OCI-LY1 (cell line): ENCODE measurements around the gene ROR2.

Experiments
- EZH2 ChIP-seq: fragments of 200-600 bp; sonication (generic), shearing (Covaris generic); IDR thresholded peaks from 2 replicates; pipeline ENCODE4 v1.8.0; 2017; ENCODE audit warnings: borderline replicate concordance, mixed run types, mild to moderate bottlenecking, antibody characterized with exemption, low read length, moderate library complexity, mixed read lengths
- TF ChIP-seq, protein P1 (sequence below): fragments of 200-600 bp; sonication (generic), shearing (Covaris generic); IDR thresholded peaks from 2 replicates; pipeline ENCODE4 v1.5.1; 2017; ENCODE audit warnings: mild to moderate bottlenecking, antibody characterized with exemption, low read length, moderate library complexity, mixed read lengths

GRCh38 chr9:91790917-91791316 is 159.1 kb downstream of the ROR2 start:
- TF ChIP-seq, protein P1, sequence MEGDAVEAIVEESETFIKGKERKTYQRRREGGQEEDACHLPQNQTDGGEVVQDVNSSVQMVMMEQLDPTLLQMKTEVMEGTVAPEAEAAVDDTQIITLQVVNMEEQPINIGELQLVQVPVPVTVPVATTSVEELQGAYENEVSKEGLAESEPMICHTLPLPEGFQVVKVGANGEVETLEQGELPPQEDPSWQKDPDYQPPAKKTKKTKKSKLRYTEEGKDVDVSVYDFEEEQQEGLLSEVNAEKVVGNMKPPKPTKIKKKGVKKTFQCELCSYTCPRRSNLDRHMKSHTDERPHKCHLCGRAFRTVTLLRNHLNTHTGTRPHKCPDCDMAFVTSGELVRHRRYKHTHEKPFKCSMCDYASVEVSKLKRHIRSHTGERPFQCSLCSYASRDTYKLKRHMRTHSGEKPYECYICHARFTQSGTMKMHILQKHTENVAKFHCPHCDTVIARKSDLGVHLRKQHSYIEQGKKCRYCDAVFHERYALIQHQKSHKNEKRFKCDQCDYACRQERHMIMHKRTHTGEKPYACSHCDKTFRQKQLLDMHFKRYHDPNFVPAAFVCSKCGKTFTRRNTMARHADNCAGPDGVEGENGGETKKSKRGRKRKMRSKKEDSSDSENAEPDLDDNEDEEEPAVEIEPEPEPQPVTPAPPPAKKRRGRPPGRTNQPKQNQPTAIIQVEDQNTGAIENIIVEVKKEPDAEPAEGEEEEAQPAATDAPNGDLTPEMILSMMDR: no peak
- TF ChIP-seq EZH2: no peak
